ENCODE data around the gene RAD9A. TPM values are rescaled to one million over a fixed set of nuclear protein-coding genes. Genes with fewer than 3 reads are reported as not detected.
A peak's percentile ranks its signal among the peaks of the same experiment; 100 is the strongest.

The RAD9A gene
- total RNA-seq, 1 experiment from 2014 or later, result 20.9 TPM

GRCh38 chr11:67442504-67443404 lies 51.0 kb downstream of the RAD9A start:
- H2BK120ac ChIP-seq (ENCODE audit: low read depth, low read length, poor library complexity, severe bottlenecking), result no peak overlapping the region
- Mint-ChIP-seq H3K36me3 (ENCODE audit: insufficient read depth in 1 of 3, low read depth in 3 of 3) (peaks cover 10 to 28% (median 27%) of the 10 kb centered on the region in 3 experiments; a peak in 5 of 7 replicates), H3K27me3 (ENCODE audit: low read depth) (peaks cover 7% of the 10 kb centered on the region; the same call in 1 of the 2 replicates), H3K9me3 (no peaks in the 10 kb centered on the region), H3K27ac (peak overlapping the region in 1 of 3 experiments; percentile 96; a peak in 3 of 7 replicates), H3K4me3 (peak overlapping the region; percentile 84 to 94), H3K4me1 (peaks cover 2 to 9% of the 10 kb centered on the region in 2 experiments; a peak in 2 of 4 replicates)
- H3K79me2 ChIP-seq (ENCODE audit: insufficient read depth, low read length), result no peaks in the 10 kb centered on the region
- no peak overlapping the region for H3K4ac ChIP-seq (ENCODE audit: low read depth, low read length)
- no peak overlapping the region for H2AFZ ChIP-seq (ENCODE audit: low read length)
- peaks cover 4% of the 10 kb centered on the region for H3K23me2 ChIP-seq (ENCODE audit: insufficient read length, low read depth, low read length, poor library complexity, severe bottlenecking)
- no peak overlapping the region for H3K56ac ChIP-seq (ENCODE audit: insufficient read length, low read depth, low read length)
- no peak for TF ChIP-seq CTCF (conservative IDR thresholded peaks at IDR 0.05)
- H3K9me3 ChIP-seq (ENCODE audit: control insufficient read depth, low read depth, low read length), result no peaks in the 10 kb centered on the region
- H3K14ac ChIP-seq (ENCODE audit: insufficient read depth, low read length), result no peak overlapping the region
- no peak overlapping the region for H3K23ac ChIP-seq (ENCODE audit: insufficient read length, low read depth, low read length)
- H3K79me1 ChIP-seq (ENCODE audit: insufficient read depth, low read depth, low read length, poor library complexity, severe bottlenecking), result no peaks in the 10 kb centered on the region
- no peak overlapping the region for H4K5ac ChIP-seq (ENCODE audit: insufficient read length, low read depth, low read length)
- H3K27ac ChIP-seq (ENCODE audit: insufficient read length, low read depth, low read length), result no peak overlapping the region
- H3K27me3 ChIP-seq (ENCODE audit: insufficient read depth, low read length), result no peaks in the 10 kb centered on the region
- H3K4me2 ChIP-seq (ENCODE audit: insufficient read depth, insufficient read length, low read length), result peak overlapping the region; percentile 79
- H3T11ph ChIP-seq (ENCODE audit: low read length), result no peak overlapping the region
- no peak overlapping the region for H2BK5ac ChIP-seq (ENCODE audit: insufficient read length, low read length)
- peak overlapping the region; percentile 12 for H3K9ac ChIP-seq (ENCODE audit: extremely low read depth, insufficient read length, low read length)
- no peak overlapping the region for H2AK5ac ChIP-seq (ENCODE audit: insufficient read length, low read length)
- H3K18ac ChIP-seq (ENCODE audit: insufficient read length, low read depth, low read length), result no peak overlapping the region
- DNase-seq, result no peak
- H2BK12ac ChIP-seq (ENCODE audit: insufficient read length, low read depth, low read length), result no peak overlapping the region
- no peak overlapping the region for H2BK20ac ChIP-seq (ENCODE audit: low read depth, low read length, poor library complexity, severe bottlenecking)
- WGBS (ENCODE audit: extremely low coverage, insufficient read length, low lambda C conversion rate), result no CpG with 5 or more reads among the region's 45 CpGs
- H4K91ac ChIP-seq (ENCODE audit: insufficient read length, low read depth, low read length), result no peak overlapping the region
- H4K20me1 ChIP-seq (ENCODE audit: control insufficient read depth, insufficient read depth, insufficient read length), result no peaks in the 10 kb centered on the region
- no peaks in the 10 kb centered on the region for H3K4me1 ChIP-seq (ENCODE audit: insufficient read depth, low read length)
- H4K8ac ChIP-seq (replicated peaks; ENCODE audit: insufficient read length, low read depth, low read length), result no peak overlapping the region
- H2BK15ac ChIP-seq (ENCODE audit: low read depth, low read length), result no peak overlapping the region

Measured in H9 (cell line).